HG02763 (cell line): ENCODE results near the gene RASA2.
A peak's percentile ranks its signal among the peaks of the same experiment; 100 is the strongest.
"Not testable (repeated sequence)": the region's sequence is repeated elsewhere in the genome, so short reads cannot be mapped to it uniquely, and the experiment has no call there.

Experiments
- ATAC-seq: cut with Tn5 transposase; IDR thresholded peaks from one replicate; pipeline ENCODE4 v1.9.1; 2021; ENCODE audit warnings: mild to moderate bottlenecking, moderate library complexity; ENCODE audit not compliant: unreplicated experiment

The RASA2 gene

GRCh38 chr3:141457624-141458236 lies 29.1 kb upstream of the RASA2 start:
- ATAC-seq: no peak

- no peak for ATAC-seq
Measured at GRCh38 chr3:141459008-141459407, 27.8 kb upstream of the RASA2 start.

- ATAC-seq: peak; percentile 67
Measured at GRCh38 chr3:141460097-141460704, 26.6 kb upstream of the RASA2 start.

- ATAC-seq: no peak
Measured at GRCh38 chr3:141462176-141462859, 24.5 kb upstream of the RASA2 start.

- ATAC-seq: no peak
Measured at GRCh38 chr3:141465221-141465620, 21.6 kb upstream of the RASA2 start.

GRCh38 chr3:141466633-141467169 lies 20.1 kb upstream of the RASA2 start:
- ATAC-seq: no peak

GRCh38 chr3:141469720-141470119 lies 17.1 kb upstream of the RASA2 start:
- ATAC-seq: no peak

- ATAC-seq: no peak
Measured at GRCh38 chr3:141471160-141471559, 15.7 kb upstream of the RASA2 start.

GRCh38 chr3:141476033-141476432 lies 10.8 kb upstream of the RASA2 start:
- no peak for ATAC-seq

GRCh38 chr3:141477224-141477623 lies 9.6 kb upstream of the RASA2 start:
- no peak for ATAC-seq

GRCh38 chr3:141478139-141478538 lies 8.7 kb upstream of the RASA2 start:
- no peak for ATAC-seq

GRCh38 chr3:141478840-141479239 lies 8.0 kb upstream of the RASA2 start:
- ATAC-seq: not testable (repeated sequence)

GRCh38 chr3:141482245-141482922 lies 4.4 kb upstream of the RASA2 start:
- no peak for ATAC-seq

- no peak for ATAC-seq
Measured at GRCh38 chr3:141484701-141485287, 2.0 kb upstream of the RASA2 start.

GRCh38 chr3:141485641-141486495 lies 959 bp upstream of the RASA2 start:
- no peak for ATAC-seq

GRCh38 chr3:141486496-141486745 lies 406 bp upstream of the RASA2 start:
- ATAC-seq: no peak

GRCh38 chr3:141487521-141488252 lies 860 bp downstream of the RASA2 start:
- ATAC-seq: peak; percentile 67

- ATAC-seq: no peak
Measured at GRCh38 chr3:141489203-141489602, 2.4 kb downstream of the RASA2 start.

- ATAC-seq: no peak
Measured at GRCh38 chr3:141491081-141491480, 4.3 kb downstream of the RASA2 start.

- no peak for ATAC-seq
Measured at GRCh38 chr3:141491929-141492328, 5.1 kb downstream of the RASA2 start.
